Neural progenitor cell (in vitro differentiated cells): ENCODE data around the gene KCNMA1.

Experiments
- EZH2 ChIP-seq: fragments of 200-600 bp; sonication (generic); IDR thresholded peaks from 2 replicates; pipeline ENCODE4 v1.6.1; 2017; ENCODE audit warnings: antibody characterized with exemption, mild to moderate bottlenecking, moderate library complexity
- TF ChIP-seq, protein P1 (sequence below): fragments of 200-600 bp; sonication (generic); IDR thresholded peaks from 2 replicates; pipeline ENCODE4 v1.5.1; 2017; ENCODE audit warnings: antibody characterized with exemption, mild to moderate bottlenecking

DNA sequence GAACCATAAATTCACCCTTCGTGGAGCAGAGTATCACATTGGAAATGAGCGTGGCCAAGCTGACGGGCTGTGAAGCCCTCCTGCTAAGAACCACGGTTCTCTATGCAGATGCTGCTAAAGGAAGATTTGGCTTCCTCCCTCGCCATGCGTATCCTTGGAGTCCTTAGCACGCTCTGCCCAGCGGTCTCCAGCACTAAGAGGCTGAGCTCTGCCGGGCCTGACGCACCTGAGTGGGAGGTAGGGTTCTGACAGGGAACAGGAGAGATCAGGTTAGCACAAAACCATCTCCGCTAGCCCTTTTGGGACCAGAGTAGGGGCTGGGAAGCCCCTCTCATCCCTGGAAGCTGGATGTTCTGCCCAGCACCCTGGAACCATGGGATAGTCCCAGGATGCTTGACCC lies 225.8 kb downstream of the KCNMA1 start:
- TF ChIP-seq, protein P1, sequence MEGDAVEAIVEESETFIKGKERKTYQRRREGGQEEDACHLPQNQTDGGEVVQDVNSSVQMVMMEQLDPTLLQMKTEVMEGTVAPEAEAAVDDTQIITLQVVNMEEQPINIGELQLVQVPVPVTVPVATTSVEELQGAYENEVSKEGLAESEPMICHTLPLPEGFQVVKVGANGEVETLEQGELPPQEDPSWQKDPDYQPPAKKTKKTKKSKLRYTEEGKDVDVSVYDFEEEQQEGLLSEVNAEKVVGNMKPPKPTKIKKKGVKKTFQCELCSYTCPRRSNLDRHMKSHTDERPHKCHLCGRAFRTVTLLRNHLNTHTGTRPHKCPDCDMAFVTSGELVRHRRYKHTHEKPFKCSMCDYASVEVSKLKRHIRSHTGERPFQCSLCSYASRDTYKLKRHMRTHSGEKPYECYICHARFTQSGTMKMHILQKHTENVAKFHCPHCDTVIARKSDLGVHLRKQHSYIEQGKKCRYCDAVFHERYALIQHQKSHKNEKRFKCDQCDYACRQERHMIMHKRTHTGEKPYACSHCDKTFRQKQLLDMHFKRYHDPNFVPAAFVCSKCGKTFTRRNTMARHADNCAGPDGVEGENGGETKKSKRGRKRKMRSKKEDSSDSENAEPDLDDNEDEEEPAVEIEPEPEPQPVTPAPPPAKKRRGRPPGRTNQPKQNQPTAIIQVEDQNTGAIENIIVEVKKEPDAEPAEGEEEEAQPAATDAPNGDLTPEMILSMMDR = no peak
- TF ChIP-seq EZH2 = no peak
